GM18868 (cell line): ENCODE measurements around the gene SERTM2.
"Not testable (repeated sequence)": the region's sequence is repeated elsewhere in the genome, so short reads cannot be mapped to it uniquely, and the experiment has no call there.

Source experiments
- ATAC-seq: cut with Tn5 transposase; IDR thresholded peaks from one replicate; pipeline ENCODE4 v1.9.1; 2021; ENCODE audit warnings: mild to moderate bottlenecking, moderate library complexity; ENCODE audit not compliant: unreplicated experiment

The SERTM2 gene

GRCh38 chrX:111511477-111511876, at the start of gene SERTM2:
SERTM2 (plus strand) TSS chrX:111511645; CDS start chrX:111518858, 7,213 bp downstream.
- ATAC-seq, result peak; percentile 98

- no peak for ATAC-seq
Measured at GRCh38 chrX:111465669-111466068, 45.8 kb upstream of the SERTM2 start.

GRCh38 chrX:111467896-111468295, 43.5 kb upstream of the SERTM2 start:
- ATAC-seq, result no peak

- ATAC-seq, result no peak
Measured at GRCh38 chrX:111470681-111471403, 40.6 kb upstream of the SERTM2 start.

- no peak for ATAC-seq
Measured at GRCh38 chrX:111481896-111482295, 29.5 kb upstream of the SERTM2 start.

GRCh38 chrX:111483135-111483534, 28.3 kb upstream of the SERTM2 start:
- no peak for ATAC-seq

- no peak for ATAC-seq
Measured at GRCh38 chrX:111483881-111484280, 27.6 kb upstream of the SERTM2 start.

- no peak for ATAC-seq
Measured at GRCh38 chrX:111490688-111491087, 20.8 kb upstream of the SERTM2 start.

- no peak for ATAC-seq
Measured at GRCh38 chrX:111492085-111492484, 19.4 kb upstream of the SERTM2 start.

GRCh38 chrX:111498538-111499103, 12.8 kb upstream of the SERTM2 start:
- no peak for ATAC-seq

GRCh38 chrX:111503485-111503993, 7.9 kb upstream of the SERTM2 start:
- ATAC-seq, result no peak

GRCh38 chrX:111504941-111505340, 6.5 kb upstream of the SERTM2 start:
- no peak for ATAC-seq

- no peak for ATAC-seq
Measured at GRCh38 chrX:111505783-111506182, 5.7 kb upstream of the SERTM2 start.

- no peak for ATAC-seq
Measured at GRCh38 chrX:111506826-111507225, 4.6 kb upstream of the SERTM2 start.

GRCh38 chrX:111507933-111508332, 3.5 kb upstream of the SERTM2 start:
- no peak for ATAC-seq

GRCh38 chrX:111515298-111515697, 3.9 kb downstream of the SERTM2 start:
- ATAC-seq, result no peak

GRCh38 chrX:111518667-111519066, 7.2 kb downstream of the SERTM2 start:
- no peak for ATAC-seq

GRCh38 chrX:111519215-111519614, 7.8 kb downstream of the SERTM2 start:
- ATAC-seq, result no peak

- no peak for ATAC-seq
Measured at GRCh38 chrX:111520506-111520905, 9.1 kb downstream of the SERTM2 start.

GRCh38 chrX:111521169-111521568, 9.7 kb downstream of the SERTM2 start:
- no peak for ATAC-seq

- no peak for ATAC-seq
Measured at GRCh38 chrX:111543212-111543741, 31.8 kb downstream of the SERTM2 start.

GRCh38 chrX:111549235-111549634, 37.8 kb downstream of the SERTM2 start:
- not testable (repeated sequence) for ATAC-seq
